ENCODE measurements around the gene TRMT44. TPM values are rescaled to one million over a fixed set of nuclear protein-coding genes. Genes with fewer than 3 reads are reported as not detected.
"Not testable (repeated sequence)": the region's sequence is repeated elsewhere in the genome, so short reads cannot be mapped to it uniquely, and the experiment has no call there.

Gene TRMT44
- polyA plus RNA-seq, 1 donor (not counting 4 experiments of a cell fraction or from before 2014, with no cell fraction given) = 8.8 TPM

GRCh38 chr4:8405516-8405875, 35.1 kb upstream of the TRMT44 start:
- Histone ChIP-seq H2AFZ (ENCODE audit: control insufficient read depth, low read length) (no peak overlapping the region), H3K4me3 (ENCODE audit: control insufficient read depth in 2 of 3, extremely low read depth in 1 of 3, insufficient read depth in 2 of 3, low read depth in 1 of 3, low read length in 3 of 3) (no peak overlapping the region), H3K27ac (ENCODE audit: control insufficient read depth, insufficient read depth, low read length) (no peak overlapping the region), H3K9me3 (ENCODE audit: control insufficient read depth, low read depth, low read length) (no peaks in the 10 kb centered on the region), H4K20me1 (ENCODE audit: control insufficient read depth, extremely low read depth, insufficient read depth, low read length) (no peaks in the 10 kb centered on the region), H3K9ac (ENCODE audit: control insufficient read depth, extremely low read depth, insufficient read depth, low read length) (no peak overlapping the region), H3K79me2 (ENCODE audit: control insufficient read depth, insufficient read depth, low read length) (no peaks in the 10 kb centered on the region), H3K4me1 (ENCODE audit: control insufficient read depth, extremely low read depth, insufficient read depth, low read length) (no peaks in the 10 kb centered on the region), H3K9me1 (ENCODE audit: control insufficient read depth, extremely low read depth, insufficient read depth, low read length) (no peaks in the 10 kb centered on the region), H3K36me3 (ENCODE audit: control insufficient read depth in 2 of 2, extremely low read depth in 1 of 2, insufficient read depth in 2 of 2, low read length in 2 of 2) (peaks cover 7 to 9% of the 10 kb centered on the region in 2 experiments), H3K4me2 (ENCODE audit: control insufficient read depth, extremely low read depth, insufficient read depth, low read depth, low read length) (no peak overlapping the region), H3K27me3 (ENCODE audit: control insufficient read depth, extremely low read depth, insufficient read depth, low read length) (no peaks in the 10 kb centered on the region)
- DNase-seq (ENCODE audit: low read depth, low spot score) = no peak
- TF ChIP-seq CTCF (optimal IDR thresholded peaks at IDR 0.05 in 1 of 3, IDR thresholded peaks at IDR 0.05 in 1 of 3, conservative IDR thresholded peaks at IDR 0.05 in 1 of 3; ENCODE audit: extremely low read depth in 1 of 3, insufficient read depth in 2 of 3, low read length in 3 of 3) (no peak), EZH2 (IDR thresholded peaks at IDR 0.05; ENCODE audit: low read length) (no peak)
- no peak for FAIRE-seq
- dilution Hi-C loops (cut with MboI; ENCODE audit: extremely low pct_ligation_motif_present, low sequenced_read_pairs) = loop anchor here (25.0 kb wide), 1 partner anchor 143 kb away; the partner anchor contains the start of gene HTRA3

- H3K9me1 ChIP-seq (ENCODE audit: control insufficient read depth, extremely low read depth, insufficient read depth, low read length); H3K4me2 ChIP-seq (ENCODE audit: control insufficient read depth, extremely low read depth, insufficient read depth, low read depth, low read length); H3K4me3 ChIP-seq (ENCODE audit: control insufficient read depth in 2 of 3, extremely low read depth in 1 of 3, insufficient read depth in 2 of 3, low read depth in 1 of 3, low read length in 3 of 3); H3K27me3 ChIP-seq (ENCODE audit: control insufficient read depth, extremely low read depth, insufficient read depth, low read length); DNase-seq (ENCODE audit: low read depth, low spot score); H3K27ac ChIP-seq (ENCODE audit: control insufficient read depth, insufficient read depth, low read length); FAIRE-seq; H2AFZ ChIP-seq (ENCODE audit: control insufficient read depth, low read length); H3K9ac ChIP-seq (ENCODE audit: control insufficient read depth, extremely low read depth, insufficient read depth, low read length); H3K4me1 ChIP-seq (ENCODE audit: control insufficient read depth, extremely low read depth, insufficient read depth, low read length); H3K9me3 ChIP-seq (ENCODE audit: control insufficient read depth, low read depth, low read length); H3K36me3 ChIP-seq (ENCODE audit: control insufficient read depth in 2 of 2, extremely low read depth in 1 of 2, insufficient read depth in 2 of 2, low read length in 2 of 2); H3K79me2 ChIP-seq (ENCODE audit: control insufficient read depth, insufficient read depth, low read length); H4K20me1 ChIP-seq (ENCODE audit: control insufficient read depth, extremely low read depth, insufficient read depth, low read length): not testable (repeated sequence)
- dilution Hi-C loops (cut with MboI; ENCODE audit: extremely low pct_ligation_motif_present, low sequenced_read_pairs) = loop anchor here (25.0 kb wide), 1 partner anchor 145 kb away; the partner anchor contains the start of gene HTRA3
Observed at GRCh38 chr4:8406887-8407286, 33.7 kb upstream of the TRMT44 start.

GRCh38 chr4:8407316-8407715, 33.3 kb upstream of the TRMT44 start:
- Histone ChIP-seq H3K4me2 (ENCODE audit: control insufficient read depth, extremely low read depth, insufficient read depth, low read depth, low read length) (no peak overlapping the region), H4K20me1 (ENCODE audit: control insufficient read depth, extremely low read depth, insufficient read depth, low read length) (no peaks in the 10 kb centered on the region), H3K9me3 (ENCODE audit: control insufficient read depth, low read depth, low read length) (no peaks in the 10 kb centered on the region), H2AFZ (ENCODE audit: control insufficient read depth, low read length) (no peak overlapping the region), H3K27me3 (ENCODE audit: control insufficient read depth, extremely low read depth, insufficient read depth, low read length) (no peaks in the 10 kb centered on the region), H3K79me2 (ENCODE audit: control insufficient read depth, insufficient read depth, low read length) (no peaks in the 10 kb centered on the region), H3K9me1 (ENCODE audit: control insufficient read depth, extremely low read depth, insufficient read depth, low read length) (no peaks in the 10 kb centered on the region), H3K27ac (ENCODE audit: control insufficient read depth, insufficient read depth, low read length) (no peak overlapping the region), H3K4me1 (ENCODE audit: control insufficient read depth, extremely low read depth, insufficient read depth, low read length) (no peaks in the 10 kb centered on the region), H3K9ac (ENCODE audit: control insufficient read depth, extremely low read depth, insufficient read depth, low read length) (no peak overlapping the region), H3K4me3 (ENCODE audit: control insufficient read depth in 2 of 3, extremely low read depth in 1 of 3, insufficient read depth in 2 of 3, low read depth in 1 of 3, low read length in 3 of 3) (no peak overlapping the region), H3K36me3 (ENCODE audit: control insufficient read depth in 2 of 2, extremely low read depth in 1 of 2, insufficient read depth in 2 of 2, low read length in 2 of 2) (peaks cover 7 to 9% of the 10 kb centered on the region in 2 experiments)
- no peak for TF ChIP-seq CTCF (optimal IDR thresholded peaks at IDR 0.05 in 1 of 3, IDR thresholded peaks at IDR 0.05 in 1 of 3, conservative IDR thresholded peaks at IDR 0.05 in 1 of 3; ENCODE audit: extremely low read depth in 1 of 3, insufficient read depth in 2 of 3, low read length in 3 of 3)
- TF ChIP-seq EZH2 (IDR thresholded peaks at IDR 0.05; ENCODE audit: low read length) = no peak
- dilution Hi-C loops (cut with MboI; ENCODE audit: extremely low pct_ligation_motif_present, low sequenced_read_pairs) = loop anchor here (25.0 kb wide), 1 partner anchor 145 kb away; the partner anchor contains the start of gene HTRA3
- FAIRE-seq (no peak), DNase-seq (ENCODE audit: low read depth, low spot score) (no peak)
